CD4-positive, alpha-beta T cell treated with Interleukin-21 for 1 hour (primary cell): Measurements from ENCODE around the gene MAJIN.
"Not testable (repeated sequence)": the region's sequence is repeated elsewhere in the genome, so short reads cannot be mapped to it uniquely, and the experiment has no call there.

ENCODE experiments used
- DNase-seq: peaks from one replicate; pipeline ENCODE4 v3.0.0-alpha.2; 2020

The MAJIN gene

GRCh38 chr11:64971421-64972233, at the start of gene MAJIN:
Gene MAJIN, minus strand, starts transcription at chr11:64972108. Its CDS starts 12,703 bp downstream, at chr11:64959405.
- peak; percentile 91 for DNase-seq

GRCh38 chr11:65021509-65021908, 49.6 kb upstream of the MAJIN start:
- DNase-seq, result no peak

- DNase-seq, result no peak
These were observed 49.1 kb upstream of the MAJIN start for GRCh38 chr11:65021003-65021402.

GRCh38 chr11:65019824-65020223, 47.9 kb upstream of the MAJIN start:
- no peak for DNase-seq

GRCh38 chr11:65017937-65018336, 46.0 kb upstream of the MAJIN start:
- no peak for DNase-seq

- no peak for DNase-seq
These were observed 44.8 kb upstream of the MAJIN start for GRCh38 chr11:65016705-65017104.

- no peak for DNase-seq
These were observed 42.9 kb upstream of the MAJIN start for GRCh38 chr11:65014726-65015227.

- peak; percentile 89 for DNase-seq
These were observed 42.2 kb upstream of the MAJIN start, which contains the start of gene ARL2 for GRCh38 chr11:65013888-65014725. Gene ARL2, plus strand, starts transcription at chr11:65014160. Its CDS starts 48 bp downstream, at chr11:65014208.

- peak; percentile 92 for DNase-seq
These were observed 41.4 kb upstream of the MAJIN start for GRCh38 chr11:65013130-65013887.

- DNase-seq, result no peak
These were observed 37.0 kb upstream of the MAJIN start for GRCh38 chr11:65008873-65009272.

- DNase-seq, result no peak
These were observed 36.1 kb upstream of the MAJIN start for GRCh38 chr11:65008016-65008415.

- not testable (repeated sequence) for DNase-seq
These were observed 32.1 kb upstream of the MAJIN start for GRCh38 chr11:65003968-65004367.

GRCh38 chr11:65003282-65003681, 31.4 kb upstream of the MAJIN start:
- no peak for DNase-seq

- no peak for DNase-seq
These were observed 30.8 kb upstream of the MAJIN start for GRCh38 chr11:65002706-65003105.

- DNase-seq, result no peak
These were observed 27.6 kb upstream of the MAJIN start for GRCh38 chr11:64999478-64999877.

- DNase-seq, result no peak
These were observed 27.0 kb upstream of the MAJIN start for GRCh38 chr11:64998690-64999431.

GRCh38 chr11:64998141-64998540, 26.2 kb upstream of the MAJIN start:
- DNase-seq, result no peak

GRCh38 chr11:64996710-64997380, 24.9 kb upstream of the MAJIN start, which contains the start of gene BATF2:
Gene BATF2, minus strand, starts transcription at chr11:64996971. Its CDS starts 57 bp downstream, at chr11:64996914.
- no peak for DNase-seq

- no peak for DNase-seq
These were observed 24.4 kb upstream of the MAJIN start for GRCh38 chr11:64996327-64996709.

GRCh38 chr11:64994318-64994717, 22.4 kb upstream of the MAJIN start:
- no peak for DNase-seq

- DNase-seq, result no peak
These were observed 18.5 kb upstream of the MAJIN start for GRCh38 chr11:64990222-64990923.
